ENCODE results near the gene LRRC27.
A peak's percentile ranks its signal among the peaks of the same experiment; 100 is the strongest.

LRRC27 gene

DNA sequence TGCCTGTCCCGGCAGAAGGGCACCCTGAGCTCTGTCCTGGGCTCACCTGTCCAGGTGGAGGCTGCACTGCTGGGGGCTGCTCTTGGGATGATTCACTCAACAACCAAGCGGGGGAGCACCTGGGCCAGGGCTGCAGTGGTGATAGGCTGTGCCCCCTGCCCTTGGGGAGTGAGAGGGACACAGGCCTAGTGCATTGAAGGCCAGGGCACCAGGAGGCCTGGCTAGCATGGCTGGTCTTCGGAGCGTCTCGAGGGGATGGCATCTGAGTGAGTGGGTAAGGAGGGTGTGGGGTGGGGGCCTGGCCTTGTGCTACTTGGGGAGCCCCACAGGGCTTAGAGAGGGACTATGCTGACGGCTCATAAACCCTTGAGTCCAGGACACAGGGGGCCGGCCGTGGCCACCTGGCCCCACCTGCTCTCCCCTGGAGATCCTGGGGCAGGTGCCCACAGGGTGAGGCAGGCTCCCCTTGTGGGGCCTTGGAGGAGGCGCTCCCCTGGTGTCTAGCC lies 68.1 kb downstream of the LRRC27 start:
- H3K27me3 Mint-ChIP-seq (ENCODE audit: low read depth): no peaks in the 10 kb centered on the region

DNA sequence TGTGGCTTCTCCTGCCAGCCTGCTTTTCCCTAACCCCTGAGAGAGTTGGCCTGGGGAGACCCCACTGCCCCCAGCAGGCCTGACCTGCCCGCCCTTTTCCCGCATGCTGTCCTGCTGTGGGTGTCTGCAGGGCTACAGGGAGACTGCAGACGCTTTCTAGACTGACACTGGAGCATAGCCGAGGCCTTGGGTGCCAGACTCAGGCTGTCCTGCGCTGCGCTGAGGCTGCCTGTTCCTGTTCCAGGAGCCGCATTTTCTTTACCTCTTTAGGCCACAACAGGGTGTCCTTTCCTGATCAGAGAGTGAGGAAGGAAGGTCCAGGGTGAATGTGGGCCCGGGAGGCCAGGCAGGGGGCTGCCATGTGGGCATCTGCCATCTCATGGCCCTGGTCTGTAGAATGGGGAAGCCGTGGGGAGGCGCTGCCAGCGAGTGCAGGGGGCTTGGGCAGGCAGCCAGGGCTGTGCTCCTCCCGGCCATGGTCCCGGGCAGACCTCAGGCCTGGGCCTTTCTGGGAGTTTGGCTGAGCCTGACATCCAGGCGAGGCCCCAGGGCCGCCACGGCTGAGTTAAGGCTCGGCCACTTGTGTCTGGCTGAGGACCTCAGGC lies 68.7 kb downstream of the LRRC27 start:
- H3K4me1 Mint-ChIP-seq: peaks cover 9% of the 10 kb centered on the region
- TF ChIP-seq, protein P1, sequence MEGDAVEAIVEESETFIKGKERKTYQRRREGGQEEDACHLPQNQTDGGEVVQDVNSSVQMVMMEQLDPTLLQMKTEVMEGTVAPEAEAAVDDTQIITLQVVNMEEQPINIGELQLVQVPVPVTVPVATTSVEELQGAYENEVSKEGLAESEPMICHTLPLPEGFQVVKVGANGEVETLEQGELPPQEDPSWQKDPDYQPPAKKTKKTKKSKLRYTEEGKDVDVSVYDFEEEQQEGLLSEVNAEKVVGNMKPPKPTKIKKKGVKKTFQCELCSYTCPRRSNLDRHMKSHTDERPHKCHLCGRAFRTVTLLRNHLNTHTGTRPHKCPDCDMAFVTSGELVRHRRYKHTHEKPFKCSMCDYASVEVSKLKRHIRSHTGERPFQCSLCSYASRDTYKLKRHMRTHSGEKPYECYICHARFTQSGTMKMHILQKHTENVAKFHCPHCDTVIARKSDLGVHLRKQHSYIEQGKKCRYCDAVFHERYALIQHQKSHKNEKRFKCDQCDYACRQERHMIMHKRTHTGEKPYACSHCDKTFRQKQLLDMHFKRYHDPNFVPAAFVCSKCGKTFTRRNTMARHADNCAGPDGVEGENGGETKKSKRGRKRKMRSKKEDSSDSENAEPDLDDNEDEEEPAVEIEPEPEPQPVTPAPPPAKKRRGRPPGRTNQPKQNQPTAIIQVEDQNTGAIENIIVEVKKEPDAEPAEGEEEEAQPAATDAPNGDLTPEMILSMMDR (IDR thresholded peaks at IDR 0.05; ENCODE audit: unreplicated experiment in 3 of 3): no peak
- H3K9me3 Mint-ChIP-seq: no peaks in the 10 kb centered on the region
- peak overlapping the region; percentile 53 to 71 (median 66) for H3K4me3 Mint-ChIP-seq
- H3K36me3 Mint-ChIP-seq (ENCODE audit: low read depth): peaks cover 2% of the 10 kb centered on the region
- peak overlapping the region in 1 of 3 experiments; percentile 58 for H3K27ac Mint-ChIP-seq
- no peaks in the 10 kb centered on the region for H3K27me3 Mint-ChIP-seq (ENCODE audit: low read depth)

More for the DNA sequence above, 68.1 kb downstream of the LRRC27 start:
- H3K27ac Mint-ChIP-seq: no peak overlapping the region
- H3K36me3 Mint-ChIP-seq (ENCODE audit: low read depth): no peaks in the 10 kb centered on the region
- TF ChIP-seq, protein P1 (IDR thresholded peaks at IDR 0.05; ENCODE audit: unreplicated experiment in 3 of 3): no peak
- no peaks in the 10 kb centered on the region for H3K9me3 Mint-ChIP-seq
- H3K4me1 Mint-ChIP-seq: peaks cover 9% of the 10 kb centered on the region
- peak overlapping the region in 2 of 3 experiments; percentile 4 to 38 for H3K4me3 Mint-ChIP-seq

DNA sequence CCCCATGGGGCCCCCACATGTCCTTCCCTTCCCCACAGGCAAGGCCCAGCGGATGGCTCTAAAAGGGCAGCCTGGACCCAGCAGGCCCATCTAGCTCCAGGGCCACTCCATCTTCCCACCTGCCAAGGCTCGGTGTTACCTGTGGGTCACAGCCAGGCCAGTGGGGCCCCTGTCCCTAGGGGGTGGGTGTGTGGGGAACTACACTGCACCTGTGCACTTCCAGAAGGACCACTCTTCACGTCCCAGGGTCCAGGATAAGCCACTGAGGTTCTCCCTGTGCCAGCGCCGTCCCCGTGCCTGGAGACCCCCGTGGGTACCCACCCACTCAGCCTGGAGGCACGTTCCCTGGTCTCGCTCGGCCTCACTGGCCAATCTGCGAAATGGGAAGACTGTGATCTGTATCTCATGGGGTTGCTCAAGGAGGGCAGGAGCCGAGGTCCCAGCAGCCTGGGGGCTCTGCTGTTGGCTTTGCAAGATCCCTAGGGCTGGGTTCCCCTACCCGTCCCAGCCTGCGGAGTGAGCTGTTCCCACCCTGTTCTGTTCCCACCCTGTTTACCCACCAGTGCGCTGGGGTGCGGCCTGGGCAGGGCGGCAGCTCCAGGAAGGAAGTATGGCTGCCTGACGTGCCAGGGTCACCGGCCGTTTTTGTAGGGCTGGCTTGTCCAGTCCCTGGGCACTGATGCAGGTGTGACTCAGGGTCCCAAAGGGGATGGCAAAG lies 69.6 kb downstream of the LRRC27 start:
- H3K36me3 Mint-ChIP-seq (ENCODE audit: low read depth): peaks cover 9% of the 10 kb centered on the region
- no peaks in the 10 kb centered on the region for H3K27me3 Mint-ChIP-seq (ENCODE audit: low read depth)
- H3K27ac Mint-ChIP-seq: no peak overlapping the region
- TF ChIP-seq, protein P1 (IDR thresholded peaks at IDR 0.05; ENCODE audit: unreplicated experiment in 3 of 3): no peak
- peaks cover 9% of the 10 kb centered on the region for H3K4me1 Mint-ChIP-seq
- no peaks in the 10 kb centered on the region for H3K9me3 Mint-ChIP-seq
- H3K4me3 Mint-ChIP-seq: no peak overlapping the region

DNA sequence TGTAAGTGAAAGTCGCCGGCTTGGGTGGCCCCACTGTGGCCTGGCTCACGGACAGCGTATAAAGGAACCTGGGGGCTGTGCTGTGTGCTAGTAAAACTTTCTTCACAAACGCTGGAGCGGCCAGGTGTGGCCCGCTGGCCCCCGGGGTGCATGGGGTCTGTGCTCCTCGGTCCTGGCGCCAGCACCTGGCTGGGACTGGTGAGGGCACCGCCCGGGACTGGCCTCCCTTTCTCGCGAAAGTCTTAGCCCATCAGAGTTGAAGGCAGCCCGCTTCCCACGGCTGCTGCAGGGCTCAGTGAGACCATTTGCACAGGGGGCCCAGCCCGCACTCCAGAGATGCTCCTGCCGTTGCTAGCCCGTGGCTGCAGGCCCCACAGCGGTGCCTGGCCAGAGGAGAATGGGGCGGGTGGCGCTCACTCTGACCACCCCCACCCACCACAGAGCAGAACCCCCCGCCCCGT lies 70.8 kb downstream of the LRRC27 start:
- no peak overlapping the region for H3K27ac Mint-ChIP-seq
- TF ChIP-seq, protein P1 (IDR thresholded peaks at IDR 0.05; ENCODE audit: unreplicated experiment in 3 of 3): no peak

DNA sequence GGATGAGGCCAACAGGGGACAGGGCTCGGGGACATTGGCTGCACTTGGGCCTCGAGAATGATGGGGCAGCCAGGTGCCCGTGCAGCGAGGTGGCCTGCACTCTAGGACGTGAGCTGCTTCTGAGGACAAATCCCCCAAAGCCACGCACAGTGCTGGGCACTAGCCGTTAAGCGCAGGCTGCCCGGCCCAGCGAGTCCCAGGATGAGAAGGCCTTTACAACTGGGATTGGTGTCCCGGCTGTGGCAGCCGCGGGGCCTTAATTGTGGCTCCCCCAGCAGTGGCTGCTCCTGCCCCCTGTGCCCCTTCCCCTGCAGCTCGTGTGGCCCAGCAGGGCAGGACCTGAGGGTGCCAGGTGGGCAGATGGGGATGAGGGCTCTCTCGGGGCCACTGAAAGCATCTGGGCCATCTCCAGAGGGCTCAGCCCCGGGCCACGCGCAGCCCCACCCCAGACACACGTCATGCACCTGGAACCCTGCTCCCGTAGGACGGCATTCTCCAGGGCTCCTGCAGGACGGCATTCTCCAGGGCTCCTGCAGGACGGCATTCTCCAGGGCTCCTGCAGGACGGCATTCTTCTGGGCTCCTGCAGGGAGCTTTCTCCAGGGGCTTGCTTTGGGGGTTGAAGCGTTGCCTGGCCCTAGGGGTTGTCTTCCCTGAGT lies 71.6 kb downstream of the LRRC27 start:
- peaks cover 11% of the 10 kb centered on the region for H3K36me3 Mint-ChIP-seq (ENCODE audit: low read depth)
- H3K27me3 Mint-ChIP-seq (ENCODE audit: low read depth): no peaks in the 10 kb centered on the region
- peaks cover 13% of the 10 kb centered on the region for H3K4me1 Mint-ChIP-seq
- no peak overlapping the region for H3K27ac Mint-ChIP-seq
- H3K4me3 Mint-ChIP-seq: no peak overlapping the region
- TF ChIP-seq, protein P1 (IDR thresholded peaks at IDR 0.05; ENCODE audit: unreplicated experiment in 3 of 3): no peak
- no peaks in the 10 kb centered on the region for H3K9me3 Mint-ChIP-seq

More for the DNA sequence above, 70.8 kb downstream of the LRRC27 start:
- Mint-ChIP-seq H3K9me3 (no peaks in the 10 kb centered on the region), H3K4me3 (no peak overlapping the region), H3K4me1 (peaks cover 12% of the 10 kb centered on the region), H3K27me3 (ENCODE audit: low read depth) (no peaks in the 10 kb centered on the region), H3K36me3 (ENCODE audit: low read depth) (peaks cover 11% of the 10 kb centered on the region)
